GM12878 (cell line): Measurements from ENCODE around the gene NPSR1. TPM values are rescaled to one million over a fixed set of nuclear protein-coding genes. Genes with fewer than 3 reads are reported as not detected.

Experiments
- ATAC-seq: fragments of 200-7000 bp; cut with Tn5 transposase; 3 replicates; pipeline ENCODE4 v1.9.1; 2020; ENCODE audit warnings: mild to moderate bottlenecking, moderate library complexity
- BruUV-seq: library from RNA; stranded (reverse); fragments of 400-500 nt; replicated peaks from 2 replicates; lab custom pipeline; 2021; lab: Mats Ljungman, UMichigan
- CTCF ChIA-PET: fragments of 300-600 bp; sonication (Branson Sonifier 250); formaldehyde crosslinking; extraction: SDS; loops from one replicate; lab custom pipeline; 2021; ENCODE audit warnings: inconsistent platforms; lab: Yijun Ruan, JAX
- POLR2A ChIA-PET: fragments of 350-600 bp; formaldehyde crosslinking; extraction: SDS; loops from one replicate; lab custom pipeline; 2021; ENCODE audit warnings: inconsistent platforms; lab: Charles Lee
- RAD21 ChIA-PET: fragments of 300-600 bp; sonication (Branson Sonifier 250); formaldehyde crosslinking; loops from one replicate; lab custom pipeline; 2023; ENCODE audit warnings: antibody characterized with exemption; ENCODE audit not compliant: unreplicated experiment; lab: Charles Lee
- SMC1A ChIA-PET: fragments of 300-600 bp; sonication (Branson Sonifier 250); formaldehyde crosslinking; loops from one replicate; lab custom pipeline; 2023; ENCODE audit not compliant: unreplicated experiment, uncharacterized antibody; lab: Charles Lee
- DNase-seq: peaks from one replicate; pipeline ENCODE4 v3.0.0-alpha.2; 2011; ENCODE audit warnings: low read depth, low spot score
- FAIRE-seq: peaks from 3 replicates; lab custom pipeline; 2011; peaks lifted over from hg19 to GRCh38; lab: Jason Lieb, UNC
- H2AFZ ChIP-seq: 2 replicates; pipeline ENCODE4 v1.6.0; 2011; ENCODE audit warnings: low read depth, low read length, control low read depth; ENCODE audit not compliant: control insufficient read depth
- H3K27ac ChIP-seq: 2 replicates; pipeline ENCODE4 v1.5.1; 2011; ENCODE audit warnings: control low read depth; ENCODE audit not compliant: control insufficient read depth, insufficient read depth
- H3K27me3 ChIP-seq, 2 experiments: replicated peaks in 1 of 2; 2 replicates each; pipeline versions ENCODE4 v1.6.0 to v1.6.1; 2011; ENCODE audit warnings: low read length in 1 of 2; ENCODE audit not compliant: control insufficient read depth in 2 of 2, insufficient read depth in 2 of 2
- H3K36me3 ChIP-seq, 2 experiments: 2 replicates each; pipeline ENCODE4 v1.5.1; 2011; ENCODE audit warnings: low read length in 1 of 2; ENCODE audit not compliant: control insufficient read depth in 2 of 2, insufficient read depth in 2 of 2
- H3K4me1 ChIP-seq: 2 replicates; pipeline ENCODE4 v1.6.1; 2011; ENCODE audit warnings: mild to moderate bottlenecking, low read length, moderate library complexity, mixed read lengths; ENCODE audit not compliant: control insufficient read depth, insufficient read depth
- H3K4me2 ChIP-seq: 2 replicates; pipeline ENCODE4 v1.6.0; 2011; ENCODE audit warnings: control low read depth; ENCODE audit not compliant: control insufficient read depth, insufficient read depth
- H3K4me3 ChIP-seq: fragments of 200-600 bp; sonication (generic); 2 replicates; pipeline ENCODE4 v1.5.1; 2016
- H3K79me2 ChIP-seq: 2 replicates; pipeline ENCODE4 v1.6.0; 2011; ENCODE audit warnings: low read length; ENCODE audit not compliant: control insufficient read depth, insufficient read depth
- H3K9ac ChIP-seq: 2 replicates; pipeline ENCODE4 v1.8.0; 2011; ENCODE audit warnings: low read length, control low read depth, mixed read lengths; ENCODE audit not compliant: control insufficient read depth, insufficient read depth
- H3K9me3 ChIP-seq: replicated peaks from 3 replicates; pipeline ENCODE4 v1.5.1; 2011; ENCODE audit warnings: mild to moderate bottlenecking, low read length; ENCODE audit not compliant: control insufficient read depth, insufficient read depth
- H4K20me1 ChIP-seq: 2 replicates; pipeline ENCODE4 v1.6.0; 2011; ENCODE audit not compliant: control insufficient read depth, insufficient read depth
- CBFB ChIP-seq: IDR thresholded peaks from 2 replicates; pipeline ENCODE4 v1.6.1; 2016; ENCODE audit warnings: antibody characterized with exemption, low read depth
- EED ChIP-seq: sonication (generic); IDR thresholded peaks from 2 replicates; pipeline ENCODE4 v1.6.1; 2016; ENCODE audit warnings: antibody characterized with exemption, low read depth
- HDAC2 ChIP-seq: fragments of 200-600 bp; sonication (generic); IDR thresholded peaks from 2 replicates; pipeline ENCODE4 v1.6.1; 2017
- MEF2B ChIP-seq: fragments of 450-650 bp; IDR thresholded peaks from 2 replicates; pipeline ENCODE4 v1.6.1; 2018; ENCODE audit warnings: mild to moderate bottlenecking, moderate library complexity; ENCODE audit not compliant: partially characterized antibody, poor library complexity, severe bottlenecking
- MTA2 ChIP-seq: fragments of 450-650 bp; IDR thresholded peaks from 2 replicates; pipeline ENCODE4 v1.6.1; 2016; ENCODE audit warnings: low read depth, mild to moderate bottlenecking, moderate library complexity
- POLR2AphosphoS2 ChIP-seq: IDR thresholded peaks from 2 replicates; pipeline ENCODE4 v1.6.1; 2011; ENCODE audit warnings: low read depth, mild to moderate bottlenecking, low read length, improper control_type of control experiment, moderate library complexity
- TAF1 ChIP-seq: IDR thresholded peaks from 2 replicates; pipeline ENCODE4 v1.6.1; 2011; ENCODE audit warnings: mild to moderate bottlenecking, low read depth, low read length, borderline replicate concordance
- in situ Hi-C: fragments of 300-500 bp; cut with MboI; formaldehyde crosslinking; loops from 9 replicates; pipeline ENCODE4 v1.14.3; 2018; ENCODE audit warnings: mixed read lengths
- intact Hi-C: fragments of 100-400 bp; cut with micrococcal nuclease; formaldehyde crosslinking; loops from one replicate; pipeline ENCODE4 v1.14.2; 2022; ENCODE audit not compliant: unreplicated experiment
- polyA plus RNA-seq, 11 experiments: library from polyadenylated mRNA; depleted of rRNA in 4 of 11; unstranded in 6 of 11; stranded (reverse) in 5 of 11; fragments of >200 nt; fragmentation: Nextera tagmentation in 4 of 11; fragmentation: Illumina TruSeq in 1 of 11; extraction: Ambion mirVana in 4 of 11; extraction: Trizol in 1 of 11; gene quantifications; 1 replicate in 1 of 11; 2 replicates in 10 of 11; pipeline versions ENCODE4 v1.2.1 to v1.2.3, GENCODE V29; 2011 to 2016; ENCODE audit warnings: inconsistent platforms in 2 of 11, missing spikeins in 2 of 11, low read depth in 1 of 11
- total RNA-seq, 4 experiments: library from RNA; depleted of rRNA in 3 of 4; stranded (reverse); fragments of >200 nt in 3 of 4; fragmentation: Illumina TruSeq in 1 of 4; extraction: Trizol in 1 of 4; gene quantifications; 2 replicates each; pipeline versions ENCODE4 v1.2.1 to v1.2.3, GENCODE V29; 2013 to 2021
- TF ChIP-seq, protein P1 (sequence below): IDR thresholded peaks from 2 replicates; pipeline ENCODE4 v1.6.1; 2012; ENCODE audit warnings: mild to moderate bottlenecking, low read depth, low read length

The NPSR1 gene
- total and polyA plus RNA-seq, 10 of the 15 experiments (the other 5 are each of a cell fraction or from before 2014, with no cell fraction given) = 0.20 TPM; not detected in 9

- H4K20me1 ChIP-seq = no peaks in the 10 kb centered on the region
- no TSS peak for BruUV-seq
- H3K4me2 ChIP-seq = no peak overlapping the region
- H3K27me3 ChIP-seq = no peaks in the 10 kb centered on the region
- H3K9me3 ChIP-seq = no peaks in the 10 kb centered on the region
- H3K79me2 ChIP-seq = no peaks in the 10 kb centered on the region
- ChIA-PET POLR2A (no interaction called here), CTCF (interaction anchor here (0.8 to 4.8 kb wide), 11 partner anchors 12 to 275 kb away, joined by 3 to 46 read pairs (median 5); partner anchors contain the start of gene DPY19L1), RAD21 (interaction anchor here (0.8 to 2.8 kb wide), 9 partner anchors 11 to 274 kb away, joined by 3 to 21 read pairs (median 4); no protein-coding TSS in a partner anchor), SMC1A (interaction anchor here (0.7 to 3.4 kb wide), 15 partner anchors 9 to 310 kb away, joined by 3 to 29 read pairs (median 5); no protein-coding TSS in a partner anchor)
- no peak overlapping the region for H3K9ac ChIP-seq
- no peak overlapping the region for H3K4me3 ChIP-seq
- intact Hi-C loops (no loop called here), in situ Hi-C loops (no loop called here)
- DNase-seq (no peak), FAIRE-seq (no peak), ATAC-seq (no peak)
- no peak overlapping the region for H3K27ac ChIP-seq
- H2AFZ ChIP-seq = no peak overlapping the region
- H3K4me1 ChIP-seq = no peaks in the 10 kb centered on the region
- H3K36me3 ChIP-seq = no peaks in the 10 kb centered on the region
- TF ChIP-seq EED (no peak), MEF2B (no peak), TAF1 (no peak), HDAC2 (no peak), POLR2AphosphoS2 (no peak), CBFB (no peak), MTA2 (no peak)
- TF ChIP-seq, protein P1, sequence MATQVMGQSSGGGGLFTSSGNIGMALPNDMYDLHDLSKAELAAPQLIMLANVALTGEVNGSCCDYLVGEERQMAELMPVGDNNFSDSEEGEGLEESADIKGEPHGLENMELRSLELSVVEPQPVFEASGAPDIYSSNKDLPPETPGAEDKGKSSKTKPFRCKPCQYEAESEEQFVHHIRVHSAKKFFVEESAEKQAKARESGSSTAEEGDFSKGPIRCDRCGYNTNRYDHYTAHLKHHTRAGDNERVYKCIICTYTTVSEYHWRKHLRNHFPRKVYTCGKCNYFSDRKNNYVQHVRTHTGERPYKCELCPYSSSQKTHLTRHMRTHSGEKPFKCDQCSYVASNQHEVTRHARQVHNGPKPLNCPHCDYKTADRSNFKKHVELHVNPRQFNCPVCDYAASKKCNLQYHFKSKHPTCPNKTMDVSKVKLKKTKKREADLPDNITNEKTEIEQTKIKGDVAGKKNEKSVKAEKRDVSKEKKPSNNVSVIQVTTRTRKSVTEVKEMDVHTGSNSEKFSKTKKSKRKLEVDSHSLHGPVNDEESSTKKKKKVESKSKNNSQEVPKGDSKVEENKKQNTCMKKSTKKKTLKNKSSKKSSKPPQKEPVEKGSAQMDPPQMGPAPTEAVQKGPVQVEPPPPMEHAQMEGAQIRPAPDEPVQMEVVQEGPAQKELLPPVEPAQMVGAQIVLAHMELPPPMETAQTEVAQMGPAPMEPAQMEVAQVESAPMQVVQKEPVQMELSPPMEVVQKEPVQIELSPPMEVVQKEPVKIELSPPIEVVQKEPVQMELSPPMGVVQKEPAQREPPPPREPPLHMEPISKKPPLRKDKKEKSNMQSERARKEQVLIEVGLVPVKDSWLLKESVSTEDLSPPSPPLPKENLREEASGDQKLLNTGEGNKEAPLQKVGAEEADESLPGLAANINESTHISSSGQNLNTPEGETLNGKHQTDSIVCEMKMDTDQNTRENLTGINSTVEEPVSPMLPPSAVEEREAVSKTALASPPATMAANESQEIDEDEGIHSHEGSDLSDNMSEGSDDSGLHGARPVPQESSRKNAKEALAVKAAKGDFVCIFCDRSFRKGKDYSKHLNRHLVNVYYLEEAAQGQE = no peak
Measured at GRCh38 chr7:34761627-34762026, 103.6 kb downstream of the NPSR1 start.
